H1 (cell line): ENCODE data around the gene RGS2. TPM values are rescaled to one million over a fixed set of nuclear protein-coding genes. Genes with fewer than 3 reads are reported as not detected.

Source experiments
- CTCF ChIA-PET: fragments of 300-600 bp; sonication (Branson Sonifier 250); formaldehyde crosslinking; loops from one replicate; lab custom pipeline; 2021; ENCODE audit not compliant: partially characterized antibody; lab: Charles Lee
- POLR2A ChIA-PET: fragments of 300-600 bp; sonication (Branson Sonifier 250); formaldehyde crosslinking; loops from one replicate; lab custom pipeline; 2021; ENCODE audit warnings: inconsistent platforms; ENCODE audit not compliant: partially characterized antibody; lab: Charles Lee
- DNase-seq, 2 experiments: peaks; one replicate each; pipeline versions ENCODE4 v3.0.0 to v3.0.0-alpha.2; 2010 to 2022; ENCODE audit warnings: low spot score in 2 of 2, low read depth in 1 of 2, mixed read lengths in 1 of 2
- FAIRE-seq: peaks from 2 replicates; lab custom pipeline; 2011; peaks lifted over from hg19 to GRCh38; lab: Jason Lieb, UNC
- H2AFZ ChIP-seq: 2 replicates; pipeline ENCODE4 v1.8.1; 2012; ENCODE audit warnings: low read length, inconsistent platforms
- H2AK5ac ChIP-seq: 2 replicates; pipeline ENCODE4 v1.6.1; 2013; ENCODE audit warnings: low read depth, low read length
- H2BK120ac ChIP-seq: replicated peaks from 2 replicates; pipeline ENCODE3; 2013; ENCODE audit warnings: low read depth, low read length, inconsistent platforms
- H2BK12ac ChIP-seq: 2 replicates; pipeline ENCODE4 v1.6.1; 2013; ENCODE audit warnings: low read depth, low read length
- H2BK15ac ChIP-seq: 2 replicates; pipeline ENCODE4 v1.6.1; 2013; ENCODE audit warnings: low read length
- H2BK20ac ChIP-seq: 2 replicates; pipeline ENCODE4 v1.6.1; 2013; ENCODE audit warnings: low read length
- H2BK5ac ChIP-seq: 2 replicates; pipeline ENCODE4 v1.6.1; 2013; ENCODE audit warnings: low read depth, low read length
- H3K14ac ChIP-seq: 2 replicates; pipeline ENCODE4 v1.6.1; 2013; ENCODE audit warnings: inconsistent platforms; ENCODE audit not compliant: insufficient read length
- H3K18ac ChIP-seq: 2 replicates; pipeline ENCODE4 v1.6.1; 2013; ENCODE audit warnings: low read length; ENCODE audit errors: extremely low read depth
- H3K23ac ChIP-seq: 2 replicates; pipeline ENCODE4 v1.6.1; 2013; ENCODE audit warnings: inconsistent platforms; ENCODE audit not compliant: insufficient read length
- H3K23me2 ChIP-seq: 2 replicates; pipeline ENCODE4 v1.6.1; 2013; ENCODE audit warnings: low read depth, low read length
- H3K27ac ChIP-seq: 2 replicates; pipeline ENCODE4 v1.6.1; 2011; ENCODE audit warnings: low read depth, low read length, inconsistent platforms
- H3K27me3 ChIP-seq, 4 experiments: replicated peaks in 1 of 4; 1 replicate in 1 of 4; 2 replicates in 3 of 4; pipeline versions ENCODE4 v1.6.1 to v1.8.1; 2011 to 2013; ENCODE audit warnings: low read length in 3 of 4, mild to moderate bottlenecking in 3 of 4, inconsistent platforms in 2 of 4, mixed read lengths in 2 of 4, moderate library complexity in 1 of 4; ENCODE audit not compliant: control insufficient read depth in 3 of 4, insufficient read depth in 3 of 4; ENCODE audit errors: extremely low read depth in 1 of 4
- H3K36me3 ChIP-seq, 4 experiments: 2 replicates each; pipeline versions ENCODE4 v1.6.1 to v1.8.1; 2011 to 2013; ENCODE audit warnings: mild to moderate bottlenecking in 4 of 4, low read length in 3 of 4, moderate library complexity in 2 of 4, control low read depth in 1 of 4, inconsistent platforms in 1 of 4; ENCODE audit not compliant: insufficient read depth in 4 of 4, control insufficient read depth in 2 of 4
- H3K4ac ChIP-seq: replicated peaks from 2 replicates; pipeline ENCODE3; 2013; ENCODE audit warnings: low read length, low read depth, mixed read lengths, inconsistent platforms; ENCODE audit not compliant: insufficient read length
- H3K4me1 ChIP-seq, 4 experiments: replicated peaks in 1 of 4; 1 replicate in 1 of 4; 2 replicates in 3 of 4; pipeline versions ENCODE4 v1.6.1 to v1.8.1; 2011 to 2013; ENCODE audit warnings: low read length in 3 of 4, inconsistent platforms in 2 of 4, mixed read lengths in 1 of 4; ENCODE audit not compliant: insufficient read depth in 4 of 4, control insufficient read depth in 3 of 4
- H3K4me2 ChIP-seq, 2 experiments: 2 replicates each; pipeline versions ENCODE4 v1.6.1 to v1.8.1; 2011 to 2013; ENCODE audit warnings: low read depth in 2 of 2, low read length in 2 of 2, control low read depth in 1 of 2, inconsistent platforms in 1 of 2, mild to moderate bottlenecking in 1 of 2; ENCODE audit not compliant: insufficient read depth in 1 of 2
- H3K4me3 ChIP-seq, 4 experiments: fragments of 200-600, 300-600 bp in 1 of 4; sonication (generic), shearing (Covaris generic), sonication (Bioruptor Twin) in 1 of 4; 2 replicates each; pipeline versions ENCODE4 v1.5.1 to v1.8.1; 2011 to 2016; ENCODE audit warnings: low read length in 4 of 4, low read depth in 3 of 4, control low read depth in 2 of 4, inconsistent platforms in 2 of 4, mild to moderate bottlenecking in 2 of 4, mixed read lengths in 1 of 4, moderate library complexity in 1 of 4; ENCODE audit not compliant: insufficient read depth in 2 of 4; ENCODE audit errors: extremely low read depth in 1 of 4
- H3K56ac ChIP-seq: replicated peaks from 2 replicates; pipeline ENCODE3; 2013; ENCODE audit warnings: low read depth, mild to moderate bottlenecking, mixed read lengths, low read length, inconsistent platforms; ENCODE audit not compliant: insufficient read length
- H3K79me1 ChIP-seq: 2 replicates; pipeline ENCODE4 v1.6.1; 2013; ENCODE audit warnings: low read depth, low read length, control low read depth
- H3K79me2 ChIP-seq, 2 experiments: 2 replicates each; pipeline versions ENCODE4 v1.6.1 to v1.8.1; 2012 to 2013; ENCODE audit warnings: low read length in 2 of 2, mild to moderate bottlenecking in 2 of 2, inconsistent platforms in 1 of 2; ENCODE audit not compliant: insufficient read depth in 2 of 2, control insufficient read depth in 1 of 2
- H3K9ac ChIP-seq, 4 experiments: replicated peaks in 1 of 4; 1 replicate in 1 of 4; 2 replicates in 3 of 4; pipeline versions ENCODE4 v1.6.1 to v1.8.1; 2011 to 2013; ENCODE audit warnings: low read depth in 3 of 4, low read length in 3 of 4, control low read depth in 2 of 4, mild to moderate bottlenecking in 2 of 4, moderate library complexity in 2 of 4, inconsistent platforms in 1 of 4; ENCODE audit errors: extremely low read depth in 1 of 4
- H3K9me3 ChIP-seq, 2 experiments: 2 replicates each; pipeline versions ENCODE4 v1.6.1 to v1.8.1; 2012 to 2013; ENCODE audit warnings: mild to moderate bottlenecking in 2 of 2, moderate library complexity in 2 of 2, control low read depth in 1 of 2, inconsistent platforms in 1 of 2, low read depth in 1 of 2, low read length in 1 of 2, mixed read lengths in 1 of 2; ENCODE audit not compliant: insufficient read depth in 2 of 2
- H4K20me1 ChIP-seq, 2 experiments: replicated peaks in 1 of 2; 2 replicates each; pipeline versions ENCODE3 to v1.8.1; 2011 to 2013; ENCODE audit warnings: inconsistent platforms in 2 of 2, low read length in 2 of 2, mild to moderate bottlenecking in 1 of 2; ENCODE audit not compliant: insufficient read depth in 2 of 2, control insufficient read depth in 1 of 2
- H4K5ac ChIP-seq: 2 replicates; pipeline ENCODE4 v1.6.1; 2013; ENCODE audit warnings: low read length, low read depth, mixed read lengths, inconsistent platforms; ENCODE audit not compliant: insufficient read length
- H4K8ac ChIP-seq: 2 replicates; pipeline ENCODE4 v1.8.0; 2013; ENCODE audit warnings: mild to moderate bottlenecking, moderate library complexity, low read length, inconsistent platforms; ENCODE audit not compliant: insufficient read depth; ENCODE audit errors: extremely low read depth
- H4K91ac ChIP-seq: replicated peaks from 2 replicates; pipeline ENCODE3; 2013; ENCODE audit warnings: low read length, mixed read lengths, inconsistent platforms; ENCODE audit not compliant: insufficient read length
- BACH1 ChIP-seq: IDR thresholded peaks from 2 replicates; pipeline ENCODE4 v1.6.1; 2012; ENCODE audit warnings: low read length, improper control_type of control experiment
- MAFK ChIP-seq: IDR thresholded peaks from 2 replicates; pipeline ENCODE4 v1.6.1; 2012; ENCODE audit warnings: low read depth, mild to moderate bottlenecking, improper control_type of control experiment, low read length
- RAD21 ChIP-seq, 2 experiments: IDR thresholded peaks in 1 of 2; conservative IDR thresholded peaks in 1 of 2; 2 replicates each; pipeline ENCODE4 v1.6.1; 2011; ENCODE audit warnings: low read depth in 2 of 2, low read length in 2 of 2, improper control_type of control experiment in 1 of 2, inconsistent platforms in 1 of 2, mild to moderate bottlenecking in 1 of 2, moderate library complexity in 1 of 2
- RBBP5 ChIP-seq: IDR thresholded peaks from 2 replicates; pipeline ENCODE4 v1.7.1; 2012; ENCODE audit warnings: low read depth, mild to moderate bottlenecking, inconsistent platforms, low read length, moderate library complexity, borderline replicate concordance
- WGBS, 2 experiments: shearing (Covaris generic) in 1 of 2; methylation state at CpG; one replicate each; pipeline versions ENCODE4 v1.1.6 to v1.1.7; 2013 to 2015; ENCODE audit warnings: low lambda C conversion rate in 2 of 2, mixed read lengths in 2 of 2, inconsistent platforms in 1 of 2, low coverage in 1 of 2, missing lambda C conversion rate in 1 of 2; ENCODE audit not compliant: insufficient replicate concordance in 2 of 2, insufficient coverage in 1 of 2, insufficient read length in 1 of 2; ENCODE audit errors: extremely low coverage in 1 of 2, missing lambda C conversion rate in 1 of 2; 5-methylcytosine and 5-hydroxymethylcytosine counted together
- polyA plus RNA-seq, 7 experiments: library from polyadenylated mRNA; depleted of rRNA in 3 of 7; stranded (reverse) in 5 of 7; unstranded in 2 of 7; fragments of >200 nt in 5 of 7; fragments of 200-250 nt in 2 of 7; gene quantifications; 1 replicate in 5 of 7; 2 replicates in 1 of 7; 4 replicates in 1 of 7; pipeline versions ENCODE4 v1.2.1 to v1.2.3, GENCODE V29; 2011 to 2013; ENCODE audit warnings: missing spikeins in 2 of 7, mixed read lengths in 2 of 7
- total RNA-seq: library from RNA; stranded (reverse); fragmentation: NEBNext Ultra II Directional; extraction: Animal tissue kit (Norgen Biotek cat#: 25700); gene quantifications from 2 replicates; pipeline ENCODE4 v1.2.1, GENCODE V29; 2021

The RGS2 gene
- total and polyA plus RNA-seq, 2 of the 8 experiments (the other 6 are each of a cell fraction or from before 2014, with no cell fraction given), result 9.1 to 17.0 TPM

GRCh38 chr1:192787914-192788585 is 20.8 kb upstream of the RGS2 start:
- FAIRE-seq (no peak), DNase-seq (no peak)
- Histone ChIP-seq H3K4ac (no peak overlapping the region), H3K9me3 (no peaks in the 10 kb centered on the region), H2AK5ac (no peak overlapping the region), H3K9ac (no peak overlapping the region), H2BK15ac (no peak overlapping the region), H3K27ac (no peak overlapping the region), H2BK5ac (no peak overlapping the region), H3K27me3 (no peaks in the 10 kb centered on the region), H3K56ac (no peak overlapping the region), H3K36me3 (no peaks in the 10 kb centered on the region), H3K4me3 (no peak overlapping the region), H3K18ac (no peak overlapping the region), H3K23ac (no peak overlapping the region), H3K4me1 (peaks cover 0 to 3% (median 0%) of the 10 kb centered on the region in 4 experiments; a peak in 1 of 7 replicates), H2AFZ (peak overlapping the region; percentile 68; the same call in 1 of the 2 replicates), H4K91ac (no peak overlapping the region), H3K4me2 (no peak overlapping the region), H3K14ac (no peak overlapping the region), H4K5ac (no peak overlapping the region), H3K79me1 (no peaks in the 10 kb centered on the region), H3K79me2 (no peaks in the 10 kb centered on the region), H2BK120ac (no peak overlapping the region), H4K20me1 (no peaks in the 10 kb centered on the region), H4K8ac (no peak overlapping the region), H2BK12ac (no peak overlapping the region), H3K23me2 (no peaks in the 10 kb centered on the region), H2BK20ac (no peak overlapping the region)
- TF ChIP-seq BACH1 (peak; percentile 83), RAD21 (IDR thresholded peaks at IDR 0.05 in 1 of 2, conservative IDR thresholded peaks at IDR 0.05 in 1 of 2; ENCODE audit: low read depth in 2 of 2, low read length in 2 of 2) (no peak), MAFK (peak; percentile 49; the same call in 1 of the 2 replicates), RBBP5 (no peak)
- ChIA-PET CTCF (interaction anchor here (1.4 kb wide), 1 partner anchor 9 kb away, joined by 3 read pairs; no protein-coding TSS in a partner anchor), POLR2A (no interaction called here)
- 82% methylated on average over 9 of the region's 9 CpGs; no CpG with 5 or more reads in 1 of the 2 experiments for WGBS, 2 experiments
